GM19238 (cell line): ENCODE data around the gene PTPRO.

Source experiments
- DNase-seq: peaks from one replicate; pipeline ENCODE4 v3.0.0; 2011; ENCODE audit warnings: low spot score; ENCODE audit not compliant: insufficient read length

Gene PTPRO

GRCh38 chr12:15346488-15346887 lies 24.2 kb downstream of the PTPRO start:
- DNase-seq = no peak

- DNase-seq = no peak
These were observed 28.3 kb downstream of the PTPRO start for GRCh38 chr12:15350643-15351042.

GRCh38 chr12:15355766-15356165 lies 33.5 kb downstream of the PTPRO start:
- no peak for DNase-seq

GRCh38 chr12:15356951-15357364 lies 34.6 kb downstream of the PTPRO start:
- DNase-seq = no peak

- DNase-seq = no peak
These were observed 42.2 kb downstream of the PTPRO start for GRCh38 chr12:15364221-15365160.

GRCh38 chr12:15368812-15369211 lies 46.5 kb downstream of the PTPRO start:
- no peak for DNase-seq

GRCh38 chr12:15372352-15372751 lies 50.0 kb downstream of the PTPRO start:
- DNase-seq = no peak

GRCh38 chr12:15387772-15388171 lies 65.5 kb downstream of the PTPRO start:
- DNase-seq = no peak

GRCh38 chr12:15389561-15389960 lies 67.3 kb downstream of the PTPRO start:
- DNase-seq = no peak

GRCh38 chr12:15393037-15393436 lies 70.7 kb downstream of the PTPRO start:
- DNase-seq = no peak

- no peak for DNase-seq
These were observed 71.7 kb downstream of the PTPRO start for GRCh38 chr12:15393995-15394394.

GRCh38 chr12:15404485-15404884 lies 82.2 kb downstream of the PTPRO start:
- DNase-seq = no peak

- DNase-seq = no peak
These were observed 83.3 kb downstream of the PTPRO start for GRCh38 chr12:15405606-15406005.

GRCh38 chr12:15407025-15407424 lies 84.7 kb downstream of the PTPRO start:
- DNase-seq = no peak

GRCh38 chr12:15411842-15412241 lies 89.5 kb downstream of the PTPRO start:
- DNase-seq = no peak

- no peak for DNase-seq
These were observed 95.4 kb downstream of the PTPRO start for GRCh38 chr12:15417691-15418090.

- no peak for DNase-seq
These were observed 101.3 kb downstream of the PTPRO start for GRCh38 chr12:15423629-15424028.

GRCh38 chr12:15427913-15428312 lies 105.6 kb downstream of the PTPRO start:
- no peak for DNase-seq

GRCh38 chr12:15428632-15429031 lies 106.3 kb downstream of the PTPRO start:
- no peak for DNase-seq

- no peak for DNase-seq
These were observed 107.0 kb downstream of the PTPRO start for GRCh38 chr12:15429262-15429661.

GRCh38 chr12:15435597-15435996 lies 113.3 kb downstream of the PTPRO start:
- DNase-seq = no peak

GRCh38 chr12:15439459-15439858 lies 117.2 kb downstream of the PTPRO start:
- no peak for DNase-seq

- no peak for DNase-seq
These were observed 120.7 kb downstream of the PTPRO start for GRCh38 chr12:15443050-15443449.
